Measurements from ENCODE around the gene ZDHHC16. TPM values are rescaled to one million over a fixed set of nuclear protein-coding genes. Genes with fewer than 3 reads are reported as not detected.
"Not testable (repeated sequence)": the region's sequence is repeated elsewhere in the genome, so short reads cannot be mapped to it uniquely, and the experiment has no call there.

ZDHHC16 gene
- total and polyA plus RNA-seq, 4 donors: 18.0 to 27.2 (median 22.9) TPM

GRCh38 chr10:97466755-97467154, 20.8 kb downstream of the ZDHHC16 start:
- no peak for DNase-seq (ENCODE audit: low spot score)
- TF ChIP-seq EGR1 (IDR thresholded peaks at IDR 0.05; ENCODE audit: low read depth in 2 of 2) (no peak), CTCF (IDR thresholded peaks at IDR 0.05; ENCODE audit: low read depth, low read length, missing input control) (no peak), ATF3 (IDR thresholded peaks at IDR 0.05) (no peak), RXRA (IDR thresholded peaks at IDR 0.05) (no peak), JUND (IDR thresholded peaks at IDR 0.05) (no peak), ZBTB33 (IDR thresholded peaks at IDR 0.05) (no peak)
- 96% methylated on average over 4 of the region's 4 CpGs for whole genome bisulfite sequencing
- no peak overlapping the region for H3K9ac ChIP-seq (ENCODE audit: low read depth in 1 of 2, low read length in 2 of 2)
- H3K4me3 ChIP-seq (ENCODE audit: low read depth in 1 of 3, low read length in 3 of 3): no peak overlapping the region
- H3K36me3 ChIP-seq (ENCODE audit: control insufficient read depth in 4 of 4, insufficient read depth in 3 of 4, low read depth in 1 of 4, low read length in 3 of 4): peaks cover 10 to 76% (median 59%) of the 10 kb centered on the region in 4 donors
- peaks cover 0 to 7% (median 1%) of the 10 kb centered on the region in 4 donors for H3K4me1 ChIP-seq (ENCODE audit: control insufficient read depth in 4 of 4, insufficient read depth in 4 of 4, low read length in 3 of 4)
- no peaks in the 10 kb centered on the region for H3K27me3 ChIP-seq (ENCODE audit: control insufficient read depth in 4 of 4, insufficient read depth in 4 of 4, low read length in 3 of 4)
- no peak overlapping the region for H3K27ac ChIP-seq (ENCODE audit: low read depth in 1 of 2, low read length in 2 of 2)
- no peaks in the 10 kb centered on the region for H3K9me3 ChIP-seq (ENCODE audit: control insufficient read depth in 4 of 4, low read length in 3 of 4)

GRCh38 chr10:97468162-97468561, 22.2 kb downstream of the ZDHHC16 start:
- Histone ChIP-seq H3K4me1 (ENCODE audit: control insufficient read depth in 4 of 4, insufficient read depth in 4 of 4, low read length in 3 of 4) (peaks cover 0 to 7% (median 1%) of the 10 kb centered on the region in 4 donors), H3K9ac (ENCODE audit: low read depth in 1 of 2, low read length in 2 of 2) (no peak overlapping the region), H3K4me3 (ENCODE audit: low read depth in 1 of 3, low read length in 3 of 3) (no peak overlapping the region), H3K27me3 (ENCODE audit: control insufficient read depth in 4 of 4, insufficient read depth in 4 of 4, low read length in 3 of 4) (no peaks in the 10 kb centered on the region), H3K36me3 (ENCODE audit: control insufficient read depth in 4 of 4, insufficient read depth in 3 of 4, low read depth in 1 of 4, low read length in 3 of 4) (peaks cover 8 to 62% (median 49%) of the 10 kb centered on the region in 4 donors), H3K9me3 (ENCODE audit: control insufficient read depth in 4 of 4, low read length in 3 of 4) (no peaks in the 10 kb centered on the region), H3K27ac (ENCODE audit: low read depth in 1 of 2, low read length in 2 of 2) (no peak overlapping the region)
- no peak for DNase-seq (ENCODE audit: low spot score)
- WGBS: 77% methylated on average over 3 of the region's 3 CpGs
- TF ChIP-seq ZBTB33 (IDR thresholded peaks at IDR 0.05) (no peak), JUND (IDR thresholded peaks at IDR 0.05) (no peak), NR2F2 (IDR thresholded peaks at IDR 0.05) (no peak), FOXA1 (IDR thresholded peaks at IDR 0.05) (no peak), SP1 (IDR thresholded peaks at IDR 0.05) (no peak), CTCF (IDR thresholded peaks at IDR 0.05; ENCODE audit: low read depth, low read length, missing input control) (no peak), FOXA2 (IDR thresholded peaks at IDR 0.05) (no peak), MAX (IDR thresholded peaks at IDR 0.05) (no peak)

GRCh38 chr10:97468781-97469180, 22.8 kb downstream of the ZDHHC16 start:
- H3K9me3 ChIP-seq (ENCODE audit: control insufficient read depth in 4 of 4, low read length in 3 of 4); H3K4me1 ChIP-seq (ENCODE audit: control insufficient read depth in 4 of 4, insufficient read depth in 4 of 4, low read length in 3 of 4); H3K9ac ChIP-seq (ENCODE audit: low read depth in 1 of 2, low read length in 2 of 2); H3K27ac ChIP-seq (ENCODE audit: low read depth in 1 of 2, low read length in 2 of 2); DNase-seq (ENCODE audit: low spot score); H3K4me3 ChIP-seq (ENCODE audit: low read depth in 1 of 3, low read length in 3 of 3); H3K27me3 ChIP-seq (ENCODE audit: control insufficient read depth in 4 of 4, insufficient read depth in 4 of 4, low read length in 3 of 4): not testable (repeated sequence)
- 96% methylated on average over 12 of the region's 12 CpGs for WGBS
- H3K36me3 ChIP-seq (ENCODE audit: control insufficient read depth in 4 of 4, insufficient read depth in 3 of 4, low read depth in 1 of 4, low read length in 3 of 4): peaks cover 9 to 62% (median 48%) of the 10 kb centered on the region in 4 donors

All from liver (tissue), 9 donors.